ENCODE data around the gene PHRF1. TPM values are rescaled to one million over a fixed set of nuclear protein-coding genes. Genes with fewer than 3 reads are reported as not detected.
"Not testable (repeated sequence)": the region's sequence is repeated elsewhere in the genome, so short reads cannot be mapped to it uniquely, and the experiment has no call there.

PHRF1 gene
- total and polyA plus RNA-seq, 12 donors: 8.7 to 62.3 (median 26.1) TPM

- Histone ChIP-seq H3K27me3 (no peaks in the 10 kb centered on the region), H3K27ac (no peak overlapping the region), H3K4me1 (replicated peaks in 1 of 2) (no peaks in the 10 kb centered on the region), H3K4me3 (no peak overlapping the region), H3K36me3 (replicated peaks in 1 of 2) (peaks cover 0 to 15% of the 10 kb centered on the region in 2 donors), H3K9me3 (replicated peaks in 1 of 3) (no peaks in the 10 kb centered on the region)
- 82 to 91% (median 88%) methylated on average over 10 to 15 of the region's 15 CpGs for WGBS, 4 donors
- intact Hi-C loops (cut with DNase I): no loop called here
- DNase-seq: no peak
- no peak for TF ChIP-seq POLR2A (IDR thresholded peaks at IDR 0.05)
Observed at GRCh38 chr11:653837-654236, 77.6 kb downstream of the PHRF1 start.

GRCh38 chr11:654444-654843, 78.2 kb downstream of the PHRF1 start:
- intact Hi-C loops (cut with DNase I): not testable (repeated sequence)
- peaks cover 0 to 21% of the 10 kb centered on the region in 2 donors for H3K36me3 ChIP-seq (replicated peaks in 1 of 2)

GRCh38 chr11:655036-655726, 78.9 kb downstream of the PHRF1 start:
- no peak overlapping the region for H3K27ac ChIP-seq
- H3K4me3 ChIP-seq: no peak overlapping the region
- TF ChIP-seq CTCF (IDR thresholded peaks at IDR 0.05) (no peak), POLR2A (IDR thresholded peaks at IDR 0.05) (no peak)
- WGBS, 4 donors: 93 to 95% (median 93%) methylated on average over 19 to 30 of the region's 30 CpGs
- H3K9me3 ChIP-seq (replicated peaks in 1 of 3): no peaks in the 10 kb centered on the region
- H3K36me3 ChIP-seq (replicated peaks in 1 of 2): peaks cover 0 to 26% of the 10 kb centered on the region in 2 donors
- intact Hi-C loops (cut with DNase I): no loop called here
- H3K27me3 ChIP-seq: no peaks in the 10 kb centered on the region
- H3K4me1 ChIP-seq (replicated peaks in 1 of 2): no peaks in the 10 kb centered on the region
- DNase-seq: no peak

More at GRCh38 chr11:654444-654843, 78.2 kb downstream of the PHRF1 start:
- 86 to 96% (median 95%) methylated on average over 8 to 12 of the region's 12 CpGs for WGBS, 4 donors
- H3K4me3 ChIP-seq; H3K27me3 ChIP-seq; H3K4me1 ChIP-seq (replicated peaks in 1 of 2); DNase-seq; H3K27ac ChIP-seq; H3K9me3 ChIP-seq (replicated peaks in 1 of 3): not testable (repeated sequence)

GRCh38 chr11:656426-656825, 80.2 kb downstream of the PHRF1 start:
- 88 to 95% (median 94%) methylated on average over 11 to 14 of the region's 14 CpGs for WGBS, 4 donors
- no peaks in the 10 kb centered on the region for H3K27me3 ChIP-seq
- TF ChIP-seq POLR2A (IDR thresholded peaks at IDR 0.05): no peak
- no peak for TF ChIP-seq CTCF (IDR thresholded peaks at IDR 0.05)

GRCh38 chr11:656866-657265, 80.6 kb downstream of the PHRF1 start:
- Histone ChIP-seq H3K27ac (no peak overlapping the region), H3K9me3 (replicated peaks in 1 of 3) (no peaks in the 10 kb centered on the region), H3K4me3 (no peak overlapping the region), H3K4me1 (replicated peaks in 1 of 2) (no peaks in the 10 kb centered on the region), H3K27me3 (no peaks in the 10 kb centered on the region), H3K36me3 (replicated peaks in 1 of 2) (peaks cover 0 to 16% of the 10 kb centered on the region in 2 donors)
- DNase-seq: no peak
- TF ChIP-seq CTCF (IDR thresholded peaks at IDR 0.05) (no peak), POLR2A (IDR thresholded peaks at IDR 0.05) (no peak)
- WGBS, 4 donors: 73 to 91% (median 88%) methylated on average over 4 to 7 of the region's 7 CpGs
- intact Hi-C loops (cut with DNase I): no loop called here

More at GRCh38 chr11:656426-656825, 80.2 kb downstream of the PHRF1 start:
- Histone ChIP-seq H3K4me1 (replicated peaks in 1 of 2) (no peaks in the 10 kb centered on the region), H3K4me3 (no peak overlapping the region), H3K27ac (no peak overlapping the region), H3K9me3 (replicated peaks in 1 of 3) (no peaks in the 10 kb centered on the region), H3K36me3 (replicated peaks in 1 of 2) (peaks cover 0 to 18% of the 10 kb centered on the region in 2 donors)
- intact Hi-C loops (cut with DNase I): no loop called here
- no peak for DNase-seq

All from adrenal gland (tissue), 12 donors.